ENCODE measurements around the gene RAB5A. TPM values are rescaled to one million over a fixed set of nuclear protein-coding genes. Genes with fewer than 3 reads are reported as not detected.
"Not testable (repeated sequence)": the region's sequence is repeated elsewhere in the genome, so short reads cannot be mapped to it uniquely, and the experiment has no call there.

Gene RAB5A, protein sequence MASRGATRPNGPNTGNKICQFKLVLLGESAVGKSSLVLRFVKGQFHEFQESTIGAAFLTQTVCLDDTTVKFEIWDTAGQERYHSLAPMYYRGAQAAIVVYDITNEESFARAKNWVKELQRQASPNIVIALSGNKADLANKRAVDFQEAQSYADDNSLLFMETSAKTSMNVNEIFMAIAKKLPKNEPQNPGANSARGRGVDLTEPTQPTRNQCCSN
- 10 to 100 TPM; 56.3 to 80.8 TPM for total RNA-seq

DNA sequence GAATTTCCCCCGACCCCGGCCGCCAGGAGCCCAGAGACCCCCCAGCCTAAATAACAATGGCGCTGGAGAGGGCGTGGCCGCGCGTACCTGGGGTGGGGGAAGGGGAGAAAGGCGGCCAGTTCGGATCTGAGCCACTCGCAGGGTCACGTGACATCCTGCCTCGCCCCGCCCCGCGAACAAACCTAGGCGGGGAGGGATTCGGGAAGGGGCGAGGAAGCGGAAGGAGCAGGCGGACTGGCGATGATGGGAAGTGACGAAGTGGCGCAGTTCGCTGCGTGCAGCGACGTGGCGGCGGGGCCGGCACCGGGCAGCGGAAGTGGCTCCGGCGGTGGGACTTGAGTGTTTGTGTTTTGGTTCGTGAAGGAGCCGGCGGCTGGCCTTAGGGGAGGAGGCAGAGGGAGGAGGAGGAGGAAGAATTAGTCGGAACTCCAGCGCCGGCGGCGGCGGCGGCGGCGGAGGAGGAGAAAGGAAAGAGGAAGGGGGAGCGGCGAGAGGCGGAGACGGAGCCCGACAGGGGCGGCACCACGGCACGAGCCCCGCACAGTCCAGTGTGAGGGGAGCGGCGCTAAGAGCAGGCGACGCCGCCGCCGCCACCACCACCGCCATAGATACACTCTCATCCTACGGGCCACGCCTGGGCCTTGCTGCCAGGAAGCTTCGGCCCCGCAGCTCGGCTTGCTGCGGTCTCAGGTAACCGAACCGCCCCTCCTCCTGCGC is at the start of gene RAB5A:
RAB5A (plus strand) TSS at position 266 of the 717 bp plus-strand sequence. CDS start 3,802 bp downstream, outside the sequence.
- Mint-ChIP-seq H3K9me3 (peaks cover 0 to 4% of the 10 kb centered on the region in 2 donors), H3K27ac (peak within 1 kb of the TSS; percentile 98 to 99), H3K36me3 (peaks cover 21 to 24% of the 10 kb centered on the region in 2 donors)
- peak; percentile 95 to 98 for DNase-seq (ENCODE audit: low spot score in 2 of 2)
- peak; percentile 93 for ATAC-seq

DNA sequence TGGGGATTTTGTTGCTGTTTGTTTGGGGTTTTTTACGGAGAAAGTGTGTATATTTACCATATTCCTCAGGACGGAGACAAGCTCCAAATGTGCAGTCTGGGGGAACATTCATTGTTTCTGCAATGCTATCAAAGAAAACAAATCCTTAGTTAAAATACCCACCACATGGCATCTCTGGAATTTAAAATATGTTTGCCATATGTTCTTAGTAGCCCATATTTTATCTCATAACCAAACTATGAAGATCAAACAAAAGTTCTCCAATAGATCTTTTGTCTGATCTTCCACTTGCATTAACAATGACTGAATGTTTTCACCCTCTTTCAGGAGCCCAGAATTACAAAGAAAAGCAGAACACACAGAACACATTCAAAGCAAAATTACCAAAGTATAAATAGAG is 48.2 kb upstream of the RAB5A start:
- Mint-ChIP-seq H3K27ac (no peak overlapping the region), H3K9me3 (no peaks in the 10 kb centered on the region), H3K36me3 (no peaks in the 10 kb centered on the region)
- ATAC-seq (no peak), DNase-seq (ENCODE audit: low spot score in 2 of 2) (no peak)

DNA sequence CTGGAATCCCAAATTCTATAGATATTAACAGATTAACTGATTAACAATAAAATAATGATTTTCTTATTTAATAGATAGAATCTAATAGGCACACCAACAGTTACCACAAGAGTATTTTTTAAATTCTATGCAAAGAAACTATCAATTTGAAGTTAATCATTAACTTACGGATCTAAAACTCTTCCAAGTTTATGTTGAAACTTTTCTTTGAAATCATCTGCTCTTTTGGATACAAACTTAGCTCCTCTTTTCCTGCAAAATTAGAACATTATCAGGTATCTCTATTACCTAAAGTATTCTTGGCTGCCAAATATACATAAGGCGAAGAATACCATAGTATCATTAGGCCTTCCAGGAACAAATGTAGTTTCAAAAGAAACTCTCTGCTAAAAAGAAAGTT is 47.6 kb upstream of the RAB5A start:
- no peaks in the 10 kb centered on the region for H3K36me3 Mint-ChIP-seq
- H3K9me3 Mint-ChIP-seq: no peaks in the 10 kb centered on the region
- no peak overlapping the region for H3K27ac Mint-ChIP-seq
- ATAC-seq (no peak), DNase-seq (ENCODE audit: low spot score in 2 of 2) (no peak)

DNA sequence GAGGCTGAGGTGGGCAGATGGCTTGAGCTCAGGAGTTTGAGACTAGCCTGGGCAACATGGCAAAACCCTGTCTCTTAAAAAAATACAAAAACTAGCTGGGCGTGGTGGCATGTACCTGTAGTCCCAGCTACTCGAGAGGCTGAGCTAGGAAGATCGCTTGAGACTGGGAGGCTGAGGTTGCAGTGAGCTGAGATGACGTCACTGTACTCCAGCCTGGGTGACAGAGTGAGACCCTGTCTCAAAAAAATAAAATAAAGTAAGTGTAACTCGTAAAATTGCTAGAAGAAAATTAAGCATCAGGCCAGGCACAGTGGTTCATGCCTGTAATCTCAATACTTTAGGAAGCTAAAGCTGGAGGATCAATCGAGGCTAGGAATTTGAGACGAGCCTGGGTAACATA is 47.1 kb upstream of the RAB5A start:
- H3K9me3 Mint-ChIP-seq; DNase-seq (ENCODE audit: low spot score in 2 of 2); H3K27ac Mint-ChIP-seq; H3K36me3 Mint-ChIP-seq; ATAC-seq: not testable (repeated sequence)

DNA sequence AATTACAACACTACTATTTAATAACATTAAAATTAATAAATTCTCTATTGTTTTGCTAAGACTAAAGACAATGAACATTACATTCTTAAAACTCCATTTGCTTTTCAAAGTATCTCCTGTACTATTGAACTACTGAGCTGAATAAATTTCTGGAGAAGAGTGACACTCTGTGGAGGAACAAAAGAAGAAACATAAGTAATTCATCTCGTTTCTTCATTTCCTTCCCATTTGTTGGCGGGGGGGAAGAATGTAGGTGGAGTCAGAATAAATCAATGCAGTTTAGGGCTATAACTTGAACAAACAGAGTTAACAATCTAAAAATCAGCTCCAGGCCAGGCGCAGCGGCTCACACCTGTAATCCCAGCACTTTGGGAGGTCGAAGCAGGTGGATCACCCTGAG is 45.6 kb upstream of the RAB5A start:
- no peak for ATAC-seq
- Mint-ChIP-seq H3K27ac (no peak overlapping the region), H3K9me3 (no peaks in the 10 kb centered on the region), H3K36me3 (peaks cover 0 to 4% of the 10 kb centered on the region in 2 donors)
- no peak for DNase-seq (ENCODE audit: low spot score in 2 of 2)

DNA sequence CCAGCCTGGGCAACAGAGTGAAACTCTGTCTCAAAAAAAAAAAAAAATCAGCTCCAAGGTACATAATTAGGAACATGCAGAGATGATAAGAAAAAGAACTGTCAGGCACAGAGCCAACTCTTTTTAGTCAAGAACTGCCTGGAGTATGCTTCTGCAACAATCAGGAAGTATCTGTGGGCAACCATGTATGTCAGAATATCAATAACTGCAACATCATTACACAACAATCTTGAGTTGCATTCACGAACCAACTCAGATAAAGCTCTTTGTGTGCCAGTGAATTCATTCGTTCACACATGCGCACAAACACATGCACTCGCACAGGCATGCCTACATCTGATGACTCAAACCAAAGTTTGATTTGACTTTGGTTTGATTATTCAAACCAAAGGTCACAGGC is 45.0 kb upstream of the RAB5A start:
- Mint-ChIP-seq H3K27ac (no peak overlapping the region), H3K9me3 (no peaks in the 10 kb centered on the region), H3K36me3 (peaks cover 0 to 4% of the 10 kb centered on the region in 2 donors)
- ATAC-seq (no peak), DNase-seq (ENCODE audit: low spot score in 2 of 2) (no peak)

DNA sequence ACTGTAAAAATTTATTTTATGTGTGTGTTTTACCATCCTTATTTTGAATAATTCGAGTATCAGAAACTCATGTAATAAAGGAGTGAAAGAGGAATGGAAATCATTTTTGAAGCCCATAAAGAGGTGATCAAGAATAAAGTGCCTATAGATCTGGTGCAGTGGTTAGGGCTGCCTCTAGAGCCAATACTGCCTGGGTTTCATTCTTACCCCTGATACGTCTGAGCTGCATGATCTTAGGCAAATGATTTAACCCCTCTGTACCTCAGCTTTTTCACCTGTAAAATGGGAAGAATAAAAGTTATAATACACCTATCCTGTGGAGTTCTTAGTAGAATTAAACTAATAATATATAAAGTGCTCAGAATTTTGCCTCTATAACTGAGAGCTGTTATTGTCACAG is 43.2 kb upstream of the RAB5A start:
- ATAC-seq: no peak
- Mint-ChIP-seq H3K36me3 (peaks cover 0 to 4% of the 10 kb centered on the region in 2 donors), H3K27ac (no peak overlapping the region), H3K9me3 (no peaks in the 10 kb centered on the region)
- DNase-seq (ENCODE audit: low spot score in 2 of 2): no peak

DNA sequence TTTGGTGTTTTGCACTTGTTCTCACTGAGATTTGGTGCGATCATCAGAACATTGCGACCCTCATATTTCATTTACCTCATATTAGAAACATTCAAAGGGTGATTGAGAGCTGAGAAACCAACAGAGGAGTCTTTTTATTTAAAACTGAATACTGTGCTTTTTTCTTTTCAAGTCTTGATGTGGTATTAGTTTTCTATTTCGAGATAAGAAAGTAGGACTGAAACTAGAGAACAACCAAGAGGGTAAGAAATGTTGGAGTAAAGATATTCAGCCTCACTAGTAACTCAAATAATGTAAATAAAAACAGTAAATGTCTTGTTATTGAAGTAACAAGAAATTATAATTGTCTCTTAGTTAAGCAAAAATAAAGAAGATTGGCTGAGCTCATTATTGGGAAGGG is 39.4 kb upstream of the RAB5A start:
- ATAC-seq (no peak), DNase-seq (ENCODE audit: low spot score in 2 of 2) (no peak)
- Mint-ChIP-seq H3K36me3 (peaks cover 10 to 18% of the 10 kb centered on the region in 2 donors), H3K27ac (no peak overlapping the region), H3K9me3 (peaks cover 7 to 8% of the 10 kb centered on the region in 2 donors)

DNA sequence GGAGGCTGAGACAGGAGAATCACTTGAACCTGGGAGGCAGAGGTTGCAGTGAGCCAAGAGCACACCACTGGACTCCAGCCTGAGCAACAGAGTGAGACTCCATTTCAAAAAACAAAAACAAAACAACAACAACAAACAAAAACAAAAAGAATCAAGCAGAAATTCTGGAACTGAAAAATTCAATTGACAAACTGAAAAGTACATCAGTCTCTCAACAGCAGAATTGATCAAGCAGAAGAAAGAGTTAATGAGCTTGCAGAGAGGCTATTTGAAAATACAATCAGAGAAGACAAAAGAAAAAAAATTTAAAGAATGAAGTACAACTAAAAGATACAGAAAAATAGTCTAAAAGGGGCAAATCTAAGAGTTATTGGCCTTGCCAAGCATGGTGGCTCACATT is 35.4 kb upstream of the RAB5A start:
- H3K27ac Mint-ChIP-seq: no peak overlapping the region
- peaks cover 10 to 13% of the 10 kb centered on the region in 2 donors for H3K36me3 Mint-ChIP-seq
- DNase-seq (ENCODE audit: low spot score in 2 of 2): no peak
- H3K9me3 Mint-ChIP-seq: peaks cover 7 to 12% of the 10 kb centered on the region in 2 donors
- ATAC-seq: no peak

DNA sequence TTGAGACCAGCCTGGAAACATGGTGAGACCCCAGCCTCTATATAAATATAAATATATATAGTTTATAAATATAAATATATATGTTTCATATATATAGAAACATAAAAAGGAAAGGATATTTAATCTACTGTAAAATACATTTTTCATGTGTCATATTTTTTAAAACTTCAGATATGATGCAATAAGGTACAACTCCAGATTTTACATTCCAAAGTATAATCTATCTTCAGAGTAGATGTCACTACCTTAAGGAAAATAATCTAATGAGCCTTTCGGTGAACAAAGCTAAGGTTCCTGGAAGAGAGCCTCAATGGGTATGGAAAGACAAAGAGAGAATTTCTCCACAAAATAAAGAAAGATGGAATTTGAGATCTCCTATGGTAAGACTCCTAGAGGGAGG is 29.7 kb upstream of the RAB5A start:
- Mint-ChIP-seq H3K27ac (no peak overlapping the region), H3K36me3 (no peaks in the 10 kb centered on the region), H3K9me3 (peaks cover 0 to 4% of the 10 kb centered on the region in 2 donors)
- DNase-seq (ENCODE audit: low spot score in 2 of 2): no peak
- ATAC-seq: no peak

DNA sequence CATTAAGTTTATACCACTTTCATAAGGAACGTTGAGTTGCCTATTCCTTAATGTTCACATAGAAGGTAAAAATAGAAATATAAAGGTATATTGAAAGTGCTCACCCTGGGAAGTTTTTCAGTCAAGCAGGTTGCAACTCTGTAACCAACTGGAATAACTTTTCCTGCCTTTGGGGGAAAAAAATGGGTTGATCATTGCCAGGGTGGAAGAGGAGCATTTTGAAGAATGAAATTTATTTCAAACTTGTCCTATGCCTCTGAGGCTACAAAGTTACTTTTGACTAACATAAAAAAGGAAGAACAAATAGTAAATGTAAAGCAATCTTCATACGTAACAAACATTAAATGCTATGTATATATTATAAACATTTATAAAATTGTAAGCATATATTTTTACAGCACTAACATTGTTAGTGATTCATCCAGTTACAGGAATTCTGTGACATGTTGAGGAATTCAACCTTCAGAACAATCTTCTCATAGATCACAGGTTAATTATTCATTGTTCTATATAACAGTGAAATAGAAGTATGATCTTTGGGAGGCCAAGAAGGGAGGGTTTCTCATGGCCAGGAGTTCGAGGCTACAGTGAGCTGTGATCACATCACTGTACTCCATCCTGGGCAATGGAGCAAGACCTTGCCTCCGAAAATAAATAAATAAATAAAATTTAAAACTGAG is 26.4 kb upstream of the RAB5A start:
- no peak for DNase-seq (ENCODE audit: low spot score in 2 of 2)
- ATAC-seq: no peak
- no peaks in the 10 kb centered on the region for H3K36me3 Mint-ChIP-seq
- H3K9me3 Mint-ChIP-seq: no peaks in the 10 kb centered on the region
- no peak overlapping the region for H3K27ac Mint-ChIP-seq

DNA sequence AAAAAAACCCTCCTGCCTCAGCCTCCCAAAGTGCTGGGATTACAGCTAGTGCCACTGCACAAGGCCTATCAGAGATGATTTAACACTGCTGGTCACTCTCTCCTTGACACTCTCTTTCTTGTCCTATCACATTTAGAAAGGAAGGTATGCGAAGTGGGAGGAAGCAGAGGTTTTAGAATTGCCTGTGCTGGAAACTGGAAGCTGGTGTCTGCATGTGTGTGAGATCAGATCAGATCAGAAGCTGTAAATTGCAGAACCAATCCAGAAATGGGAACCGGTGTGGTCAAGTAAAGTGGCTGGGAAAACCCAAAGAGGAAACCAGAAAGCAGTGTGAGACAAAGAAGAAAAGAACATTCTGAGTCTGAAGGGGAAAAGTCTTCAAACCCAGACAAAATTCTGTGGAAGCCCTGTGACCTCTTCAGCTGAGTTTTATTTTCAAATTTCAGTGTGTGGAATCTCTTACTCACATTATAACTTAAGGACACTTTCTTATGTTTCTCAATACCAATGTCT is 15.7 kb upstream of the RAB5A start:
- H3K9me3 Mint-ChIP-seq: peaks cover 0 to 4% of the 10 kb centered on the region in 2 donors
- DNase-seq (ENCODE audit: low spot score in 2 of 2) (peak; percentile 36 to 63), ATAC-seq (peak; percentile 88 to 89)
- peaks cover 5 to 6% of the 10 kb centered on the region in 2 donors for H3K36me3 Mint-ChIP-seq
- H3K27ac Mint-ChIP-seq: peak overlapping the region; percentile 0 to 87

DNA sequence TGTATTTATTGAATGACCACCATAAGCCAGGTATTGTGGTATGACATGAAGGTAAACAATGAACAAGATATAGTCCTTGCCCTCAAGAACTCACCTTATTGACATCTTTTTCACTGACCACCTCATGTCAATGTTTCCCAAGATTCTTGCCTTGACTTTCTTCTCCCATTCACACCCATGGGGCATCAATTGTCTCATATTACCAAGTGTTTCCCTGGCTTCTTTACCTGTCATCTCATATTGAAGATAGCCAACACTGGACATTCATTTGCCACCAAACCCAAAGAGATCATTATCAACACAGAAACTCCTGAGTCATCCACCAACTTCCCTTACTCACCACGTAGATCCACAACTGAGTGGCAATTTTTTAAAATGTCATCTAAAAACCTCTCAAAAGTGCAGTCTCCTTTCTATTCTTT is 15.1 kb upstream of the RAB5A start:
- DNase-seq (ENCODE audit: low spot score in 2 of 2): peak in 1 of 2 donors; percentile 5
- peaks cover 5 to 6% of the 10 kb centered on the region in 2 donors for H3K36me3 Mint-ChIP-seq
- ATAC-seq: peak; percentile 52 to 59
- peak overlapping the region; percentile 0 to 87 for H3K27ac Mint-ChIP-seq
- peaks cover 0 to 4% of the 10 kb centered on the region in 2 donors for H3K9me3 Mint-ChIP-seq

DNA sequence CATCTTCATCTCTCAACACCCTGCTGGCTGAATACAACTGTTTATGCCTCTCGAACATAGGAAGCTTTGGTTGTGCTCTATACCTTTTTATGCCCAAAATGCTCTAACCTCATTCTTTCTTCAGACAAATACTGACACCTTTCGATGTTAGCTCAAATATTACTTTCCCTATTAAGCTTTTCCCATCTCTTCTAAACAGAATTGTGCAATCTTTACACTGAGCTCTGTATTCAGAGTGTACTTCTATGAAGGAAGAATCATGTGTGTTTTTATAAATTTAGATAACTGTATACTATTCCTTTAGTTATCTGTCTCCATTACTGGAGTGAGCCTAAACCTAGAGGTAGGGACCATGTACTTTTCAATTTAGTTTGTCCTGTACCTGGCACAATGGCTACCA is 14.5 kb upstream of the RAB5A start:
- Mint-ChIP-seq H3K27ac (peak overlapping the region in 1 of 2 donors; percentile 87), H3K9me3 (peaks cover 0 to 4% of the 10 kb centered on the region in 2 donors), H3K36me3 (peaks cover 5 to 6% of the 10 kb centered on the region in 2 donors)
- DNase-seq (ENCODE audit: low spot score in 2 of 2) (no peak), ATAC-seq (no peak)

DNA sequence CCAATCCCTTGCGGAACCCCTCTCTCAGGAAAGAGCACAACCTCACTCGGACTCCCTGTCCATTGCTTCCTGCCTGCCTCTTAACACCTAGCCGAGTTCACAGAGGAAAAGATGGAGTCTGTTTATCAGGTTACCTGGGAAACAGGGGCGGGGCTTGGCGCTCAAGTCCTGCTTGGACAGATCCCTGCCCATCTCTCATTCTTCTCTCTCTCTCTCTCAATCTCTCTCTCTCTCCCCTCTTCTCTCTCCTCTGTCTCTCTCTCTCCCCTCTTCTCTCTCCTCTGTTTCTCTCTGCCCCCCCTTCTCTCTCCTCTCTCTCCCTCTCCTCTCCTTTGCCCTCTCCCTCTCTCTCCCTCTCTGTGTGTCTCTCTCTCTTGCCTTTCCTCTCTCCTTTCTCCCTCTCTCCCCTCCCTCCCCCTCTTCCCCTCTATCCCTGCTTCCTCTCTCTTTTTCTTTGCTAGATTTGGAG is 12.8 kb upstream of the RAB5A start, which contains the start of gene EFHB:
EFHB (minus strand) TSS at position 120 of the 469 bp plus-strand sequence. CDS start 199 bp downstream, outside the sequence.
- DNase-seq (ENCODE audit: low spot score in 2 of 2) (peak in 1 of 2 donors; percentile 7), ATAC-seq (no peak)
- Mint-ChIP-seq H3K9me3 (peaks cover 0 to 4% of the 10 kb centered on the region in 2 donors), H3K27ac (peak within 1 kb of the TSS in 1 of 2 donors; percentile 8), H3K36me3 (peaks cover 5 to 6% of the 10 kb centered on the region in 2 donors)

DNA sequence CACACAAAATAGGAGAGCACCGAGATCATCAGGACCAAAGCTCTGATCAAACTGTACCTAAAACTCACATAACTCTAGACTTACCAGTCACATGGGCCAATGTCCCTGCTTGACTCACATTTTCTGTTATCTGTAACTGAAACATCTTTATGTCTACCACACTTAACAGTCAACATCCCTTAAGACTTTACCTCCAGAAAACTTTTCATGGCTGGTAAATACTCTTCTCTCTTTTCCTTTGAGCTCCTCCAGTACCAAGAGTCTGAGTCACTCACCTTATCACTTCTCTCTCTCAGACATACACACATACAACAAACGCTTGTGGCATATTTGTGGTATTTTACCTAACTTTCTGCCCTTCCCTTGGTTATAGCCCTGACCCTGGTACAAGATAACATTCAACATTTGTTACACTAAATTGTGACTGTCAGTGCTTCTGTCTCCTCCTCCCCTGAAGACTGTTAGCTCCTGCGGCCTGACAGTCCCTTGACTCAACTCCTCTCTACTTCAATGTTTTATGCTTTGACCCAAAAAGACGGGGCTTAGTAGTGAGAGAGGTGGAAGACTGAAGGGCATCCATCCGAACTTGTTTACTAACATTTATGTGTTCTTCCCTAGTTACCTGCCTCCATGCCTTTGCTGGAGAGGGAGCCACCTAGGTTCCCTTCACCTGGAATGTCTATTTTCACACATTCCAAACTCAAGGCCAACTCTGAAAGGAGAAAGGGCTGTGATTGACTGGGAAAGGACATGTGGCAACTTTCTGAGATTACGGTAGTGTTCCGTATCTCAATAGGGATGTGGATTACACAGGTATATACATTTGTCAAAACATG is 9.2 kb upstream of the RAB5A start:
- Mint-ChIP-seq H3K27ac (peak overlapping the region; percentile 40 to 67), H3K9me3 (peaks cover 3 to 19% of the 10 kb centered on the region in 2 donors), H3K36me3 (peaks cover 18% of the 10 kb centered on the region in 2 donors)
- DNase-seq (ENCODE audit: low spot score in 2 of 2) (peak in 1 of 2 donors; percentile 23), ATAC-seq (peak; percentile 91 to 95)

All from activated naive CD4-positive, alpha-beta T cell treated with anti-CD3 and anti-CD28 coated beads, Interleukin-2, amount 50 U/mL, for 72 hours (primary cell).